Ishikawa (cell line): ENCODE data around the gene DHRS1.

Experiments used
- CEBPB ChIP-seq: IDR thresholded peaks from 2 replicates; pipeline ENCODE4 v1.6.1; 2012
- CREB1 ChIP-seq: IDR thresholded peaks from 2 replicates; pipeline ENCODE4 v1.6.1; 2012; ENCODE audit warnings: low read depth
- EGR1 ChIP-seq: IDR thresholded peaks from 2 replicates; pipeline ENCODE4 v1.6.1; 2012
- EP300 ChIP-seq: IDR thresholded peaks from 2 replicates; pipeline ENCODE4 v1.6.1; 2012; ENCODE audit warnings: borderline replicate concordance
- FOXM1 ChIP-seq: IDR thresholded peaks from 2 replicates; pipeline ENCODE4 v1.6.1; 2012; ENCODE audit warnings: low read depth, borderline replicate concordance
- MAX ChIP-seq: IDR thresholded peaks from 2 replicates; pipeline ENCODE4 v1.6.1; 2012
- NFIC ChIP-seq: IDR thresholded peaks from 2 replicates; pipeline ENCODE4 v1.6.1; 2012
- RAD21 ChIP-seq: IDR thresholded peaks from 2 replicates; pipeline ENCODE4 v1.6.1; 2012; ENCODE audit warnings: low read depth
- REST ChIP-seq: IDR thresholded peaks from 2 replicates; pipeline ENCODE4 v1.6.1; 2012; ENCODE audit warnings: low read depth, mild to moderate bottlenecking
- TAF1 ChIP-seq: IDR thresholded peaks from 2 replicates; pipeline ENCODE4 v1.6.1; 2012; ENCODE audit warnings: low read depth, mild to moderate bottlenecking
- TCF12 ChIP-seq: IDR thresholded peaks from 2 replicates; pipeline ENCODE4 v1.6.1; 2012; ENCODE audit warnings: low read depth
- TEAD4 ChIP-seq: IDR thresholded peaks from 2 replicates; pipeline ENCODE4 v1.6.1; 2012
- USF1 ChIP-seq: IDR thresholded peaks from 2 replicates; pipeline ENCODE4 v1.6.1; 2012
- YY1 ChIP-seq: IDR thresholded peaks from 2 replicates; pipeline ENCODE4 v1.6.1; 2012; ENCODE audit warnings: low read depth
- ZBTB7A ChIP-seq: IDR thresholded peaks from 2 replicates; pipeline ENCODE4 v1.6.1; 2012; ENCODE audit warnings: low read depth

DHRS1 gene

GRCh38 chr14:24252289-24253124 lies 47.1 kb downstream of the DHRS1 start:
- TF ChIP-seq TCF12 (no peak), TEAD4 (no peak), REST (no peak), CREB1 (no peak), RAD21 (no peak)

GRCh38 chr14:24251880-24252288 lies 47.7 kb downstream of the DHRS1 start:
- no peak for TF ChIP-seq MAX
- no peak for TF ChIP-seq RAD21
- TF ChIP-seq USF1 = no peak
- TF ChIP-seq NFIC = no peak
- no peak for TF ChIP-seq FOXM1
- no peak for TF ChIP-seq CREB1
- no peak for TF ChIP-seq CEBPB
- TF ChIP-seq YY1 = no peak
- TF ChIP-seq TAF1 = no peak
- no peak for TF ChIP-seq ZBTB7A

- no peak for TF ChIP-seq USF1
- TF ChIP-seq ZBTB7A = no peak
- TF ChIP-seq MAX = no peak
- no peak for TF ChIP-seq EP300
- TF ChIP-seq TAF1 = no peak
- no peak for TF ChIP-seq REST
Observed at GRCh38 chr14:24250354-24250753, 49.2 kb downstream of the DHRS1 start.

- TF ChIP-seq TCF12 (no peak), NFIC (no peak)
Observed at GRCh38 chr14:24249230-24250021, 50.2 kb downstream of the DHRS1 start.

- no peak for TF ChIP-seq ZBTB7A
- TF ChIP-seq TAF1 = no peak
- TF ChIP-seq USF1 = no peak
- TF ChIP-seq TEAD4 = no peak
- TF ChIP-seq TCF12 = no peak
- TF ChIP-seq YY1 = no peak
- TF ChIP-seq CREB1 = no peak
- TF ChIP-seq CEBPB = no peak
- TF ChIP-seq EGR1 = no peak
- TF ChIP-seq REST = no peak
- no peak for TF ChIP-seq EP300
- TF ChIP-seq FOXM1 = no peak
- no peak for TF ChIP-seq RAD21
- TF ChIP-seq NFIC = no peak
- no peak for TF ChIP-seq MAX
Observed at GRCh38 chr14:24247422-24247821, 52.2 kb downstream of the DHRS1 start.
